22Rv1 (cell line): ENCODE data around the gene DNAH9.

Experiments used
- ZFX ChIP-seq: fragments of 450-650 bp; IDR thresholded peaks from 2 replicates; pipeline ENCODE4 v1.6.1; 2017; ENCODE audit warnings: antibody characterized with exemption, borderline replicate concordance
- TF ChIP-seq, protein P1 (sequence below): fragments of 450-650 bp; IDR thresholded peaks from 2 replicates; pipeline ENCODE4 v1.5.1; 2017; ENCODE audit warnings: mild to moderate bottlenecking

GRCh38 chr17:11555530-11555929 lies 42.7 kb upstream of the DNAH9 start:
- TF ChIP-seq, protein P1, sequence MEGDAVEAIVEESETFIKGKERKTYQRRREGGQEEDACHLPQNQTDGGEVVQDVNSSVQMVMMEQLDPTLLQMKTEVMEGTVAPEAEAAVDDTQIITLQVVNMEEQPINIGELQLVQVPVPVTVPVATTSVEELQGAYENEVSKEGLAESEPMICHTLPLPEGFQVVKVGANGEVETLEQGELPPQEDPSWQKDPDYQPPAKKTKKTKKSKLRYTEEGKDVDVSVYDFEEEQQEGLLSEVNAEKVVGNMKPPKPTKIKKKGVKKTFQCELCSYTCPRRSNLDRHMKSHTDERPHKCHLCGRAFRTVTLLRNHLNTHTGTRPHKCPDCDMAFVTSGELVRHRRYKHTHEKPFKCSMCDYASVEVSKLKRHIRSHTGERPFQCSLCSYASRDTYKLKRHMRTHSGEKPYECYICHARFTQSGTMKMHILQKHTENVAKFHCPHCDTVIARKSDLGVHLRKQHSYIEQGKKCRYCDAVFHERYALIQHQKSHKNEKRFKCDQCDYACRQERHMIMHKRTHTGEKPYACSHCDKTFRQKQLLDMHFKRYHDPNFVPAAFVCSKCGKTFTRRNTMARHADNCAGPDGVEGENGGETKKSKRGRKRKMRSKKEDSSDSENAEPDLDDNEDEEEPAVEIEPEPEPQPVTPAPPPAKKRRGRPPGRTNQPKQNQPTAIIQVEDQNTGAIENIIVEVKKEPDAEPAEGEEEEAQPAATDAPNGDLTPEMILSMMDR, result no peak
- TF ChIP-seq ZFX, result no peak
